HEK293 (cell line): ENCODE data around the gene CLK4.

Experiments used
- CTCF ChIA-PET: fragments of 350-600 bp; formaldehyde crosslinking; extraction: SDS; loops from one replicate; lab custom pipeline; 2021; ENCODE audit warnings: antibody characterized with exemption; lab: Yijun Ruan, JAX
- POLR2A ChIA-PET: fragments of 300-600 bp; formaldehyde crosslinking; extraction: SDS; loops from one replicate; lab custom pipeline; 2020; ENCODE audit warnings: antibody characterized with exemption, inconsistent platforms; lab: Yijun Ruan, JAX
- H3K27ac ChIP-seq: fragments of 200-500 bp; sonication (Bioruptor generic); 2 replicates; pipeline ENCODE4 v1.5.1; 2014; ENCODE audit warnings: low read depth, low read length, control low read depth, inconsistent platforms; ENCODE audit errors: extremely low read depth
- H3K36me3 ChIP-seq, 2 experiments: fragments of 200-500 bp in 1 of 2; sonication (Bioruptor generic) in 1 of 2; 1 replicate in 1 of 2; 2 replicates in 1 of 2; pipeline ENCODE4 v1.5.1; 2014 to 2017; ENCODE audit warnings: inconsistent platforms in 2 of 2, low read length in 2 of 2; ENCODE audit not compliant: control insufficient read depth in 2 of 2, insufficient read depth in 1 of 2
- H3K4me1 ChIP-seq: fragments of 200-500 bp; sonication (Bioruptor generic); 2 replicates; pipeline ENCODE4 v1.5.1; 2014; ENCODE audit warnings: mild to moderate bottlenecking, low read length, inconsistent platforms; ENCODE audit not compliant: control insufficient read depth, insufficient read depth
- H3K4me3 ChIP-seq: 2 replicates; pipeline ENCODE4 v1.5.1; 2011; ENCODE audit warnings: low read depth, mild to moderate bottlenecking, control low read depth, low read length, moderate library complexity
- H3K9me3 ChIP-seq: fragments of 200-500 bp; sonication (Bioruptor generic); 2 replicates; pipeline ENCODE4 v1.5.1; 2014; ENCODE audit warnings: low read depth, low read length, inconsistent platforms; ENCODE audit not compliant: control insufficient read depth, insufficient read depth
- GLI4 ChIP-seq: fragments of 450-650 bp; formaldehyde crosslinking; IDR thresholded peaks from 2 replicates; pipeline ENCODE4 v1.5.1; 2016; ENCODE audit warnings: missing biosample characterization, missing genetic modification characterization
- GLIS2 ChIP-seq: fragments of 450-650 bp; formaldehyde crosslinking; IDR thresholded peaks from 2 replicates; pipeline ENCODE4 v1.5.1; 2016; ENCODE audit warnings: missing biosample characterization, missing genetic modification characterization
- HOXD13 ChIP-seq: sonication (generic); formaldehyde crosslinking; IDR thresholded peaks from 2 replicates; pipeline ENCODE4 v1.8.0; 2022; ENCODE audit warnings: missing genetic modification reagents, borderline replicate concordance
- MYNN ChIP-seq: fragments of 450-650 bp; formaldehyde crosslinking; IDR thresholded peaks from 2 replicates; pipeline ENCODE4 v1.5.1; 2016; ENCODE audit warnings: missing biosample characterization, missing genetic modification characterization, borderline replicate concordance
- SALL2 ChIP-seq: fragments of 450-650 bp; formaldehyde crosslinking; IDR thresholded peaks from 2 replicates; pipeline ENCODE4 v1.5.0; 2017; ENCODE audit warnings: missing biosample characterization, mild to moderate bottlenecking, missing genetic modification characterization, borderline replicate concordance
- TCF7L2 ChIP-seq: IDR thresholded peaks from 2 replicates; pipeline ENCODE4 v1.6.1; 2011; ENCODE audit warnings: low read depth, mild to moderate bottlenecking, inconsistent platforms, low read length, moderate library complexity, borderline replicate concordance
- WT1 ChIP-seq: fragments of 450-650 bp; formaldehyde crosslinking; IDR thresholded peaks from 2 replicates; pipeline ENCODE4 v1.5.1; 2016; ENCODE audit warnings: missing biosample characterization, missing genetic modification characterization
- ZFP37 ChIP-seq: fragments of 450-650 bp; formaldehyde crosslinking; IDR thresholded peaks from 2 replicates; pipeline ENCODE4 v1.5.1; 2016; ENCODE audit warnings: missing biosample characterization, missing genetic modification characterization
- ZNF114 ChIP-seq: fragments of 450-650 bp; formaldehyde crosslinking; IDR thresholded peaks from 2 replicates; pipeline ENCODE4 v1.5.0; 2017; ENCODE audit warnings: missing biosample characterization, missing genetic modification characterization
- ZNF138 ChIP-seq: fragments of 450-650 bp; formaldehyde crosslinking; IDR thresholded peaks from 2 replicates; pipeline ENCODE4 v1.5.1; 2016; ENCODE audit warnings: missing biosample characterization, missing genetic modification characterization, borderline replicate concordance
- ZNF175 ChIP-seq: fragments of 450-650 bp; formaldehyde crosslinking; IDR thresholded peaks from 2 replicates; pipeline ENCODE4 v1.5.1; 2016; ENCODE audit warnings: missing biosample characterization, missing genetic modification characterization
- ZNF354C ChIP-seq: fragments of 450-650 bp; formaldehyde crosslinking; IDR thresholded peaks from 2 replicates; pipeline ENCODE4 v1.5.1; 2016; ENCODE audit warnings: missing biosample characterization, missing genetic modification characterization, low read depth, borderline replicate concordance
- ZNF548 ChIP-seq: fragments of 450-650 bp; formaldehyde crosslinking; IDR thresholded peaks from 2 replicates; pipeline ENCODE4 v1.5.1; 2016; ENCODE audit warnings: missing biosample characterization, missing genetic modification characterization
- ZNF830 ChIP-seq: fragments of 450-650 bp; IDR thresholded peaks from 2 replicates; pipeline ENCODE4 v1.5.0; 2018; ENCODE audit warnings: missing biosample characterization, missing genetic modification characterization, low read depth, mild to moderate bottlenecking, moderate library complexity
- ZNF837 ChIP-seq: fragments of 450-650 bp; formaldehyde crosslinking; IDR thresholded peaks from 2 replicates; pipeline ENCODE4 v1.5.1; 2016; ENCODE audit warnings: missing biosample characterization, missing genetic modification characterization
- TF ChIP-seq, protein P1 (sequence below): fragments of 450-650 bp; formaldehyde crosslinking; IDR thresholded peaks from 2 replicates; pipeline ENCODE4 v1.5.1; 2016; ENCODE audit warnings: missing biosample characterization, missing genetic modification characterization, borderline replicate concordance
- TF ChIP-seq, protein P2 (sequence below): fragments of 450-650 bp; formaldehyde crosslinking; IDR thresholded peaks from 2 replicates; pipeline ENCODE4 v1.5.1; 2016; ENCODE audit warnings: missing biosample characterization, missing genetic modification characterization
- TF ChIP-seq, protein P3 (sequence below): fragments of 450-650 bp; formaldehyde crosslinking; IDR thresholded peaks from 2 replicates; pipeline ENCODE4 v1.5.1; 2016; ENCODE audit warnings: missing biosample characterization, missing genetic modification characterization, borderline replicate concordance
- TF ChIP-seq, protein P4 (sequence below): sonication (generic); formaldehyde crosslinking; IDR thresholded peaks from 2 replicates; pipeline ENCODE4 v1.8.1; 2022; ENCODE audit warnings: mild to moderate bottlenecking, moderate library complexity, missing genetic modification reagents
- TF ChIP-seq, protein P5 (sequence below): fragments of 450-650 bp; formaldehyde crosslinking; IDR thresholded peaks from 2 replicates; pipeline ENCODE4 v1.5.1; 2017; ENCODE audit warnings: missing biosample characterization, missing genetic modification characterization

The CLK4 gene

DNA sequence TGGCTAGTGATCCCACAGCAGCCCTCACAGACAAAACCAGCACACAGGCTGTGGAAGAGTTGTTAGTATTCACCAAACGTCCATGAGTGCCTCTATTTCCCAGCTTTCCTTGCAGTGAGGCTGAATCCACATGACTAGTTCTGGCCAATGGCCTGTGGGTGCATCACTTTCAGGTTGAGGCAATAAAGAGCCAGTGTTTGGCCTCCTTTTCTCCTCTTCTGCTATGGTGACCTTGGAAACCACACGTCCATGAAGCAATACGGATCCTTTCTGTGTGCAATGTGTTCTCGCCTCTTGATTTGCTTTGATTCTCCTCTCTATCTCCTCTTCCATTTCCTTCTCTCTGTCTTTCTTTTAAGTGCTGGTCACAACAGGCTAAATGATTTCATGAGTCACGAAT lies 23.4 kb upstream of the CLK4 start:
- ChIA-PET CTCF (no interaction called here), POLR2A (no interaction called here)
- H3K4me1 ChIP-seq, result no peaks in the 10 kb centered on the region
- no peak overlapping the region for H3K4me3 ChIP-seq
- H3K27ac ChIP-seq, result no peak overlapping the region
- no peaks in the 10 kb centered on the region for H3K9me3 ChIP-seq
- TF ChIP-seq ZNF138 (tag by site-specific recombination) (no peak), SALL2 (tag by site-specific recombination) (no peak), ZNF175 (no peak)
- TF ChIP-seq, protein P1, sequence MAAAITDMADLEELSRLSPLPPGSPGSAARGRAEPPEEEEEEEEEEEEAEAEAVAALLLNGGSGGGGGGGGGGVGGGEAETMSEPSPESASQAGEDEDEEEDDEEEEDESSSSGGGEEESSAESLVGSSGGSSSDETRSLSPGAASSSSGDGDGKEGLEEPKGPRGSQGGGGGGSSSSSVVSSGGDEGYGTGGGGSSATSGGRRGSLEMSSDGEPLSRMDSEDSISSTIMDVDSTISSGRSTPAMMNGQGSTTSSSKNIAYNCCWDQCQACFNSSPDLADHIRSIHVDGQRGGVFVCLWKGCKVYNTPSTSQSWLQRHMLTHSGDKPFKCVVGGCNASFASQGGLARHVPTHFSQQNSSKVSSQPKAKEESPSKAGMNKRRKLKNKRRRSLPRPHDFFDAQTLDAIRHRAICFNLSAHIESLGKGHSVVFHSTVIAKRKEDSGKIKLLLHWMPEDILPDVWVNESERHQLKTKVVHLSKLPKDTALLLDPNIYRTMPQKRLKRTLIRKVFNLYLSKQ, result no peak
- TF ChIP-seq, protein P2, sequence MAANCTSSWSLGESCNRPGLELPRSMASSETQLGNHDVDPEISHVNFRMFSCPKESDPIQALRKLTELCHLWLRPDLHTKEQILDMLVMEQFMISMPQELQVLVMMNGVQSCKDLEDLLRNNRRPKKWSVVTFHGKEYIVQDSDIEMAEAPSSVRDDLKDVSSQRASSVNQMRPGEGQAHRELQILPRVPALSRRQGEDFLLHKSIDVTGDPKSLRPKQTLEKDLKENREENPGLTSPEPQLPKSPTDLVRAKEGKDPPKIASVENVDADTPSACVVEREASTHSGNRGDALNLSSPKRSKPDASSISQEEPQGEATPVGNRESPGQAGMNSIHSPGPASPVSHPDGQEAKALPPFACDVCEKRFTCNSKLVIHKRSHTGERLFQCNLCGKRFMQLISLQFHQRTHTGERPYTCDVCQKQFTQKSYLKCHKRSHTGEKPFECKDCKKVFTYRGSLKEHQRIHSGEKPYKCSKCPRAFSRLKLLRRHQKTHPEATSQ, result no peak
- no peaks in the 10 kb centered on the region for H3K36me3 ChIP-seq

DNA sequence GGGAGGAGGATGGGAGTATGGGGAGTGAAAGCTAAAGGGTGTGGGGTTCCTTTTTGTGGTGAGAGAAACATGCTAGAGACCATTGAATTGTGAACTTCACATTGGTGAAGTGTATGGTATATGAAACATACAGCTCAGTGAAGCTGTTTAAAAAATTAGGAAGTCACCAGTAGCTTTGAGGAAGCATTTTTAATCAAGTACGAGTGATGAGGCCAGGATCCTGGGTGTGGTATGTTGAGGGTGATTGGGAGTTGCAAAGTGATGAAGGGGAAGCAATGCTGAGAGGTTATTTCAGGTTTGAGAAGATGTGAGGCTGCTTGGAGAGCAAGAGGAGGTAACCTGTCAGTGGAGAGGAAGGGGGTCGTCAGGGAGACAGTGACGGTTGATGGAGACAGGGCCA lies 22.7 kb upstream of the CLK4 start:
- POLR2A ChIA-PET, result no interaction called here

More for the DNA sequence above, 22.7 kb upstream of the CLK4 start:
- CTCF ChIA-PET, result no interaction called here
- TF ChIP-seq, protein P3, sequence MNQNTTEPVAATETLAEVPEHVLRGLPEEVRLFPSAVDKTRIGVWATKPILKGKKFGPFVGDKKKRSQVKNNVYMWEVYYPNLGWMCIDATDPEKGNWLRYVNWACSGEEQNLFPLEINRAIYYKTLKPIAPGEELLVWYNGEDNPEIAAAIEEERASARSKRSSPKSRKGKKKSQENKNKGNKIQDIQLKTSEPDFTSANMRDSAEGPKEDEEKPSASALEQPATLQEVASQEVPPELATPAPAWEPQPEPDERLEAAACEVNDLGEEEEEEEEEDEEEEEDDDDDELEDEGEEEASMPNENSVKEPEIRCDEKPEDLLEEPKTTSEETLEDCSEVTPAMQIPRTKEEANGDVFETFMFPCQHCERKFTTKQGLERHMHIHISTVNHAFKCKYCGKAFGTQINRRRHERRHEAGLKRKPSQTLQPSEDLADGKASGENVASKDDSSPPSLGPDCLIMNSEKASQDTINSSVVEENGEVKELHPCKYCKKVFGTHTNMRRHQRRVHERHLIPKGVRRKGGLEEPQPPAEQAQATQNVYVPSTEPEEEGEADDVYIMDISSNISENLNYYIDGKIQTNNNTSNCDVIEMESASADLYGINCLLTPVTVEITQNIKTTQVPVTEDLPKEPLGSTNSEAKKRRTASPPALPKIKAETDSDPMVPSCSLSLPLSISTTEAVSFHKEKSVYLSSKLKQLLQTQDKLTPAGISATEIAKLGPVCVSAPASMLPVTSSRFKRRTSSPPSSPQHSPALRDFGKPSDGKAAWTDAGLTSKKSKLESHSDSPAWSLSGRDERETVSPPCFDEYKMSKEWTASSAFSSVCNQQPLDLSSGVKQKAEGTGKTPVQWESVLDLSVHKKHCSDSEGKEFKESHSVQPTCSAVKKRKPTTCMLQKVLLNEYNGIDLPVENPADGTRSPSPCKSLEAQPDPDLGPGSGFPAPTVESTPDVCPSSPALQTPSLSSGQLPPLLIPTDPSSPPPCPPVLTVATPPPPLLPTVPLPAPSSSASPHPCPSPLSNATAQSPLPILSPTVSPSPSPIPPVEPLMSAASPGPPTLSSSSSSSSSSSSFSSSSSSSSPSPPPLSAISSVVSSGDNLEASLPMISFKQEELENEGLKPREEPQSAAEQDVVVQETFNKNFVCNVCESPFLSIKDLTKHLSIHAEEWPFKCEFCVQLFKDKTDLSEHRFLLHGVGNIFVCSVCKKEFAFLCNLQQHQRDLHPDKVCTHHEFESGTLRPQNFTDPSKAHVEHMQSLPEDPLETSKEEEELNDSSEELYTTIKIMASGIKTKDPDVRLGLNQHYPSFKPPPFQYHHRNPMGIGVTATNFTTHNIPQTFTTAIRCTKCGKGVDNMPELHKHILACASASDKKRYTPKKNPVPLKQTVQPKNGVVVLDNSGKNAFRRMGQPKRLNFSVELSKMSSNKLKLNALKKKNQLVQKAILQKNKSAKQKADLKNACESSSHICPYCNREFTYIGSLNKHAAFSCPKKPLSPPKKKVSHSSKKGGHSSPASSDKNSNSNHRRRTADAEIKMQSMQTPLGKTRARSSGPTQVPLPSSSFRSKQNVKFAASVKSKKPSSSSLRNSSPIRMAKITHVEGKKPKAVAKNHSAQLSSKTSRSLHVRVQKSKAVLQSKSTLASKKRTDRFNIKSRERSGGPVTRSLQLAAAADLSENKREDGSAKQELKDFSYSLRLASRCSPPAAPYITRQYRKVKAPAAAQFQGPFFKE (tag by site-specific recombination), result no peak
- TF ChIP-seq TCF7L2, result no peak
- no peak for TF ChIP-seq ZNF548 (tag by site-specific recombination)
- no peak for TF ChIP-seq ZNF354C (tag by site-specific recombination)
- no peak for TF ChIP-seq WT1
- TF ChIP-seq, protein P4, sequence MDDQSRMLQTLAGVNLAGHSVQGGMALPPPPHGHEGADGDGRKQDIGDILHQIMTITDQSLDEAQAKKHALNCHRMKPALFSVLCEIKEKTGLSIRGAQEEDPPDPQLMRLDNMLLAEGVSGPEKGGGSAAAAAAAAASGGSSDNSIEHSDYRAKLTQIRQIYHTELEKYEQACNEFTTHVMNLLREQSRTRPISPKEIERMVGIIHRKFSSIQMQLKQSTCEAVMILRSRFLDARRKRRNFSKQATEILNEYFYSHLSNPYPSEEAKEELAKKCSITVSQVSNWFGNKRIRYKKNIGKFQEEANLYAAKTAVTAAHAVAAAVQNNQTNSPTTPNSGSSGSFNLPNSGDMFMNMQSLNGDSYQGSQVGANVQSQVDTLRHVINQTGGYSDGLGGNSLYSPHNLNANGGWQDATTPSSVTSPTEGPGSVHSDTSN (CRISPR knock-in tag), result no peak
- TF ChIP-seq GLIS2, result no peak
- TF ChIP-seq ZFP37 (tag by site-specific recombination), result no peak
- TF ChIP-seq GLI4 (tag by site-specific recombination), result no peak
- no peak for TF ChIP-seq MYNN
- no peak for TF ChIP-seq ZNF830 (tag by site-specific recombination)
- TF ChIP-seq, protein P5, sequence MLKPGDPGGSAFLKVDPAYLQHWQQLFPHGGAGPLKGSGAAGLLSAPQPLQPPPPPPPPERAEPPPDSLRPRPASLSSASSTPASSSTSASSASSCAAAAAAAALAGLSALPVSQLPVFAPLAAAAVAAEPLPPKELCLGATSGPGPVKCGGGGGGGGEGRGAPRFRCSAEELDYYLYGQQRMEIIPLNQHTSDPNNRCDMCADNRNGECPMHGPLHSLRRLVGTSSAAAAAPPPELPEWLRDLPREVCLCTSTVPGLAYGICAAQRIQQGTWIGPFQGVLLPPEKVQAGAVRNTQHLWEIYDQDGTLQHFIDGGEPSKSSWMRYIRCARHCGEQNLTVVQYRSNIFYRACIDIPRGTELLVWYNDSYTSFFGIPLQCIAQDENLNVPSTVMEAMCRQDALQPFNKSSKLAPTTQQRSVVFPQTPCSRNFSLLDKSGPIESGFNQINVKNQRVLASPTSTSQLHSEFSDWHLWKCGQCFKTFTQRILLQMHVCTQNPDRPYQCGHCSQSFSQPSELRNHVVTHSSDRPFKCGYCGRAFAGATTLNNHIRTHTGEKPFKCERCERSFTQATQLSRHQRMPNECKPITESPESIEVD (tag by site-specific recombination), result no peak
- no peak for TF ChIP-seq ZNF837 (tag by site-specific recombination)
- TF ChIP-seq HOXD13 (CRISPR knock-in tag), result no peak
- no peak for TF ChIP-seq ZNF114 (tag by site-specific recombination)
- H3K27ac ChIP-seq, result no peak overlapping the region
- no peak overlapping the region for H3K4me3 ChIP-seq
- no peaks in the 10 kb centered on the region for H3K36me3 ChIP-seq
- no peaks in the 10 kb centered on the region for H3K9me3 ChIP-seq
- H3K4me1 ChIP-seq, result no peaks in the 10 kb centered on the region
